Neural progenitor cell (in vitro differentiated cells): ENCODE measurements around the gene PLA2G4B. TPM values are rescaled to one million over a fixed set of nuclear protein-coding genes. Genes with fewer than 3 reads are reported as not detected.

Source experiments
- DNase-seq: peaks from one replicate; pipeline ENCODE4 v3.0.0-alpha.2; 2016; ENCODE audit warnings: low spot score
- H2AFZ ChIP-seq: fragments of 200-600 bp; sonication (generic); replicated peaks from 2 replicates; pipeline ENCODE4 v1.6.1; 2016; ENCODE audit warnings: antibody characterized with exemption
- H3F3A ChIP-seq: fragments of 200-600 bp; sonication (generic); 2 replicates; pipeline ENCODE4 v1.6.1; 2016; ENCODE audit warnings: antibody characterized with exemption, low read depth
- H3K27ac ChIP-seq: fragments of 200-600 bp; sonication (generic); 2 replicates; pipeline ENCODE4 v1.5.1; 2016; ENCODE audit warnings: mild to moderate bottlenecking
- H3K27me3 ChIP-seq: fragments of 200-600 bp; sonication (generic); 2 replicates; pipeline ENCODE4 v1.6.1; 2016; ENCODE audit warnings: mild to moderate bottlenecking, moderate library complexity
- H3K36me3 ChIP-seq: fragments of 200-600 bp; sonication (generic); 2 replicates; pipeline ENCODE4 v1.5.1; 2016
- H3K4me1 ChIP-seq: fragments of 200-600 bp; sonication (generic); 2 replicates; pipeline ENCODE4 v1.6.1; 2016; ENCODE audit warnings: mixed run types
- H3K4me2 ChIP-seq: fragments of 200-600 bp; sonication (generic); 2 replicates; pipeline ENCODE4 v1.6.1; 2016
- H3K4me3 ChIP-seq: fragments of 200-600 bp; sonication (generic); 2 replicates; pipeline ENCODE4 v1.5.1; 2016
- H3K79me2 ChIP-seq: fragments of 200-600 bp; sonication (generic); 2 replicates; pipeline ENCODE4 v1.6.1; 2016; ENCODE audit warnings: low read depth
- H3K9ac ChIP-seq: fragments of 200-600 bp; sonication (generic); 2 replicates; pipeline ENCODE4 v1.6.1; 2016
- H3K9me3 ChIP-seq: fragments of 200-600 bp; sonication (generic); 2 replicates; pipeline ENCODE4 v1.5.1; 2016; ENCODE audit warnings: low read depth
- H4K20me1 ChIP-seq: fragments of 200-600 bp; sonication (generic); 2 replicates; pipeline ENCODE4 v1.6.1; 2016; ENCODE audit warnings: low read depth
- H3K27ac Mint-ChIP-seq: 3 replicates; pipeline ENCODE4 v1.8.0; 2021; ENCODE audit warnings: mixed read lengths
- H3K27me3 Mint-ChIP-seq: 2 replicates; pipeline ENCODE4 v1.8.0; 2022; ENCODE audit warnings: low read depth, mild to moderate bottlenecking, inconsistent platforms, moderate library complexity, mixed read lengths; ENCODE audit not compliant: insufficient read depth
- H3K36me3 Mint-ChIP-seq: 3 replicates; pipeline ENCODE4 v1.8.0; 2021; ENCODE audit warnings: mixed read lengths
- H3K4me1 Mint-ChIP-seq: 3 replicates; pipeline ENCODE4 v1.8.0; 2021; ENCODE audit warnings: mixed read lengths
- H3K4me3 Mint-ChIP-seq: 3 replicates; pipeline ENCODE4 v1.8.0; 2021; ENCODE audit warnings: mild to moderate bottlenecking, moderate library complexity, mixed read lengths
- H3K9me3 Mint-ChIP-seq: 3 replicates; pipeline ENCODE4 v1.8.0; 2020; ENCODE audit warnings: mixed read lengths
- CTCF ChIP-seq: fragments of 200-600 bp; sonication (generic); IDR thresholded peaks from 2 replicates; pipeline ENCODE4 v1.5.1; 2017; ENCODE audit warnings: antibody characterized with exemption, mild to moderate bottlenecking
- EZH2 ChIP-seq: fragments of 200-600 bp; sonication (generic); IDR thresholded peaks from 2 replicates; pipeline ENCODE4 v1.6.1; 2017; ENCODE audit warnings: antibody characterized with exemption, mild to moderate bottlenecking, moderate library complexity
- EZH2phosphoT487 ChIP-seq: fragments of 200-600 bp; sonication (generic); IDR thresholded peaks from 2 replicates; pipeline ENCODE4 v1.6.1; 2017; ENCODE audit warnings: antibody characterized with exemption
- total RNA-seq: library from RNA; depleted of rRNA; stranded (reverse); fragments of >200 nt; gene quantifications from 2 replicates; pipeline ENCODE4 v1.2.3, GENCODE V29; 2015; ENCODE audit warnings: low replicate concordance

Gene PLA2G4B
- total RNA-seq, 1 donor from 2014 or later = 2.0 TPM

DNA sequence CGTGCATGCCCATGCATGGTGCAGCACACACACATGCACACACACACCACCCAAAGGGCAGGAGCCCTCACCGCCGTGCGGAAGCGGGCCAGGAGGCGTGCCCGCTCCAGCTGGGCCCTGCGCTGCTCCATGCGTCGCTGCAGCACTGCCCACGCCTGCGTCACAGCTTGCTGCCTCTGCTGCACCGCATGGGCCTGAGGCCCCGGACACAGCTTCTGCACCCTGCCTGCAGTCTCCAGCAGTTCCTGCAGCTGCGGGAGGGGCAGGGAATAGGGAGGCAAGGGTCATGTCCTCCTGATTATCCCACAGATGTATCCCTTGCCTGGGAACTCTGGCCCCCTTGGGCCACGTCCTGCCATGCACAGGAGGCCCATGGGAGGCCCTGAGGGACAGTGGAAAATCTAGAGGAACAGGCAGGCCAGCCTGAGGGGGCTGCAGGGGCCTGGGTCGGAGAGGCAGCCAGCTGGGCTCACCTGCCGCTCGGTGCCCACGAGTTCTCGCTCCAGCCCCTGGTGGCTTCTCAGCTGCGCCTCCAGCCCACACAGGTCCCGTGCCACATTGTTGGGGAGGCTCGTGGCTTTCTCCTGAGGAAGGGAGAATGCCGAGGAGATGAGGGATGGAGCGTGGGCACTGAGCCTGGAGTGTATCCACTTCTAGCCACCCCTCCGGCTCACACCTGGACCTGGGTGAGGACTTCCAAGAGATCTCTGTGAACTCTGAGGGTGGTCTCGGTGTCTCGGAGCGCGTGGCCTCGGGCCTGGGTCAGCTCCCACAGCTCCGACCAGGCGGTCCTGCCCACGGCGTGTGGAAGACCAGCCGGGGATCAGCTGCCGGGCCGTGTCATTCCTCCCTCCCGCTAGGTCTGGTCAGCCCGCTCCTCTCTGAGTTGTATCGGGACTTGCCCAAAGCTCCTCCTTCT, 31.4 kb downstream of the PLA2G4B start:
- H3K27ac Mint-ChIP-seq = peak overlapping the region; percentile 88
- no peak overlapping the region for H3K4me3 Mint-ChIP-seq
- no peak overlapping the region for H3K4me3 ChIP-seq
- TF ChIP-seq EZH2 (no peak), CTCF (no peak), EZH2phosphoT487 (no peak)
- H3K27me3 Mint-ChIP-seq = peaks cover 18% of the 10 kb centered on the region
- no peaks in the 10 kb centered on the region for H3F3A ChIP-seq
- H3K4me1 Mint-ChIP-seq = peaks cover 31% of the 10 kb centered on the region
- no peaks in the 10 kb centered on the region for H3K9me3 ChIP-seq
- no peaks in the 10 kb centered on the region for H3K36me3 Mint-ChIP-seq
- no peak overlapping the region for H3K27ac ChIP-seq
- H3K9me3 Mint-ChIP-seq = no peaks in the 10 kb centered on the region
- no peaks in the 10 kb centered on the region for H3K27me3 ChIP-seq
- H3K36me3 ChIP-seq = no peaks in the 10 kb centered on the region
- peaks cover 13% of the 10 kb centered on the region for H3K4me1 ChIP-seq
- H3K79me2 ChIP-seq = no peaks in the 10 kb centered on the region
- DNase-seq = no peak
- no peak overlapping the region for H2AFZ ChIP-seq
- H3K9ac ChIP-seq = no peak overlapping the region
- H4K20me1 ChIP-seq = no peaks in the 10 kb centered on the region
- no peak overlapping the region for H3K4me2 ChIP-seq

DNA sequence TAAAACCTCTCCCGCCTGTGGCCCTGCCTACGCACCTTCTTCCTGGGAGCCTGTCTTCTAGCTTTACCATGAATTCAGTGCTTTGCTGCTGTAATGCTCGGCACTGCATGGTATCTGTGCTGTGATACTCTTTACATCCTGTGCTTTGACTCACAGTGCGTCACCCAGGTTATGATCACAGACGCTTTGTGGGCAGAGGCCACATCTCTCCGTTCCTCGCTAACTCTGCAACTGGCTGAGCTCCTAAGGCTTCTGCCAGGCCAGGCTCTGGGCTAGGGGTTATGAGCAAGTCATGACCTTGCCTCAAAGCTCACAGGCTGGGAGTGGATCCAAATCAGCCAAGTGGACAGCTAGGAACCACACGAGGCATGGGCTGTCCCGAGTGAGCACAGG, 32.0 kb downstream of the PLA2G4B start:
- Histone ChIP-seq H4K20me1 (no peaks in the 10 kb centered on the region), H3K36me3 (no peaks in the 10 kb centered on the region), H3K27me3 (no peaks in the 10 kb centered on the region), H3K4me3 (no peak overlapping the region), H3K9ac (no peak overlapping the region), H3K27ac (no peak overlapping the region), H3K79me2 (no peaks in the 10 kb centered on the region), H3K4me1 (peaks cover 13% of the 10 kb centered on the region), H2AFZ (no peak overlapping the region), H3F3A (no peaks in the 10 kb centered on the region), H3K4me2 (no peak overlapping the region), H3K9me3 (no peaks in the 10 kb centered on the region)
- Mint-ChIP-seq H3K4me3 (no peak overlapping the region), H3K27ac (peak overlapping the region; percentile 88), H3K36me3 (no peaks in the 10 kb centered on the region), H3K9me3 (no peaks in the 10 kb centered on the region), H3K4me1 (peaks cover 24% of the 10 kb centered on the region), H3K27me3 (peaks cover 17% of the 10 kb centered on the region)
- TF ChIP-seq CTCF (no peak), EZH2 (no peak), EZH2phosphoT487 (no peak)
- DNase-seq = no peak

DNA sequence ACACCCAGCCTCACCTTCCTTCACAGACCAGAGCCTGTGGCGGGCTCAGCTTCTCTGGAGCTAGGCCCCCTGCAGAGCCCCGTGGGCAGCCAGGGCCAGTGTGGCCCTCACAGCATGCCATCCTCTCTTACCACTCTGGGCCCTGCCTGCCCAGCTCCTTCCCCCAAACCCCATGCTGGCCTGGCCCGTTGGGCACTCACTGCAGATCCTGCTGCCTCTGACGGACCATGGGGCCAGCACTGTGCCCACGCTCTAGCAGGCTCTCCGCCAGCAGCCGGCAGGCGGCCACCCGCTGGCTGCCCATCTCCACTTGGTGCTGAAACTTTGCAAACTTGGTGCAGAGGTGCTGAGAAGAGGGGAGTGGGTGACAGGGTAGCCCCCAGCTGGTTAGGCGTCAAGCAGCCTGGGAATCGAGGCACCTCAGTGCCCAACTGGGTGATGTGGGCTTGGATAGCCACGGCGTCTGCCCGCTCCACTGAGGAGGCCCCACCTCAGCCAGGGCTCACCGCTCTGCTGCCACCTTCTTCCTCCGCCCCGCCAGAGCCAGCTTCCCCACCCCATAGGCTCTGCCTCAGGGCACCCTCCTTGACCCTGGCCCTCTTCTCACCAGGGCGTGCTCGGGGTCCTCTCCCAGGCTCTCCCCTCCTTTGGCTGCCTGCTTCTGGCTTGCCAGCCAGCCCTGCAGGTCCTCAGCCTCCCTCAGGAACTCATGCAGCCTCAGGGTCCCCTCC, 32.7 kb downstream of the PLA2G4B start:
- no peak for DNase-seq
- H3K79me2 ChIP-seq = no peaks in the 10 kb centered on the region
- H3K4me2 ChIP-seq = no peak overlapping the region
- no peak overlapping the region for H2AFZ ChIP-seq
- Mint-ChIP-seq H3K36me3 (no peaks in the 10 kb centered on the region), H3K4me1 (peaks cover 20% of the 10 kb centered on the region), H3K27me3 (peaks cover 17% of the 10 kb centered on the region), H3K4me3 (no peak overlapping the region), H3K9me3 (no peaks in the 10 kb centered on the region), H3K27ac (no peak overlapping the region)
- H3F3A ChIP-seq = no peaks in the 10 kb centered on the region
- TF ChIP-seq EZH2phosphoT487 (no peak), CTCF (no peak), EZH2 (no peak)
- H4K20me1 ChIP-seq = no peaks in the 10 kb centered on the region
- H3K27me3 ChIP-seq = no peaks in the 10 kb centered on the region
- no peaks in the 10 kb centered on the region for H3K36me3 ChIP-seq
- no peak overlapping the region for H3K27ac ChIP-seq
- no peak overlapping the region for H3K4me3 ChIP-seq
- H3K9me3 ChIP-seq = no peaks in the 10 kb centered on the region
- no peak overlapping the region for H3K9ac ChIP-seq
- peaks cover 7% of the 10 kb centered on the region for H3K4me1 ChIP-seq
